PC-9 (cell line): ENCODE measurements around the gene ASIC5. TPM values are rescaled to one million over a fixed set of nuclear protein-coding genes. Genes with fewer than 3 reads are reported as not detected.

ENCODE experiments used
- BruUV-seq: library from RNA; stranded (reverse); fragments of 400-500 nt; replicated peaks from 2 replicates; lab custom pipeline; 2021; lab: Mats Ljungman, UMichigan
- CTCF ChIA-PET: fragments of 300-600 bp; sonication (Branson Sonifier 250); formaldehyde crosslinking; loops from one replicate; lab custom pipeline; 2022; ENCODE audit warnings: antibody characterized with exemption; lab: Charles Lee
- POLR2A ChIA-PET: fragments of 300-600 bp; sonication (Branson Sonifier 250); formaldehyde crosslinking; loops from one replicate; lab custom pipeline; 2022; ENCODE audit warnings: antibody characterized with exemption; ENCODE audit not compliant: unreplicated experiment; lab: Charles Lee
- DNase-seq, 2 experiments: peaks; one replicate each; pipeline versions ENCODE4 v3.0.0 to v3.0.0-alpha.2; 2015 to 2022; ENCODE audit warnings: mixed read lengths in 1 of 2
- H2AFZ ChIP-seq: fragments of 200-600 bp; sonication (generic); 2 replicates; pipeline ENCODE4 v1.8.1; 2017; ENCODE audit warnings: antibody characterized with exemption
- H3F3A ChIP-seq: fragments of 200-600 bp; sonication (generic); 2 replicates; pipeline ENCODE4 v1.8.1; 2017; ENCODE audit warnings: antibody characterized with exemption, mild to moderate bottlenecking, low read depth; ENCODE audit not compliant: insufficient read depth
- H3K27ac ChIP-seq: fragments of 200-600 bp; sonication (generic); 2 replicates; pipeline ENCODE4 v1.6.1; 2016; ENCODE audit warnings: mixed run types
- H3K27me3 ChIP-seq: fragments of 200-600 bp; sonication (generic); 2 replicates; pipeline ENCODE4 v1.6.1; 2016; ENCODE audit warnings: low read depth, mixed run types; ENCODE audit not compliant: insufficient read depth
- H3K36me3 ChIP-seq: fragments of 200-600 bp; sonication (generic); 2 replicates; pipeline ENCODE4 v1.6.1; 2016; ENCODE audit warnings: low read depth, mixed run types
- H3K4me1 ChIP-seq: fragments of 200-600 bp; sonication (generic); replicated peaks from 2 replicates; pipeline ENCODE4 v1.6.1; 2016; ENCODE audit warnings: mixed run types; ENCODE audit not compliant: insufficient read depth
- H3K4me2 ChIP-seq: fragments of 200-600 bp; sonication (generic); 2 replicates; pipeline ENCODE4 v1.6.1; 2017; ENCODE audit warnings: mixed run types
- H3K4me3 ChIP-seq: fragments of 200-600 bp; sonication (generic); 2 replicates; pipeline ENCODE4 v1.6.1; 2016; ENCODE audit warnings: mixed run types
- H3K79me2 ChIP-seq: fragments of 200-600 bp; sonication (generic); 2 replicates; pipeline ENCODE4 v1.6.1; 2017; ENCODE audit warnings: low read depth, mixed run types
- H3K9me2 ChIP-seq: fragments of 200-600 bp; sonication (generic); 2 replicates; pipeline ENCODE4 v1.8.1; 2017; ENCODE audit warnings: mild to moderate bottlenecking; ENCODE audit not compliant: insufficient read depth
- H3K9me3 ChIP-seq: fragments of 200-600 bp; sonication (generic); 2 replicates; pipeline ENCODE4 v1.8.1; 2016; ENCODE audit warnings: low read depth; ENCODE audit not compliant: insufficient read depth
- H4K20me1 ChIP-seq: fragments of 200-600 bp; sonication (generic); 2 replicates; pipeline ENCODE4 v1.8.1; 2017; ENCODE audit not compliant: insufficient read depth
- CTCF ChIP-seq: fragments of 200-600 bp; sonication (generic); conservative IDR thresholded peaks from 2 replicates; pipeline ENCODE4 v1.6.1; 2017; ENCODE audit warnings: mixed run types, antibody characterized with exemption, mild to moderate bottlenecking, moderate library complexity
- EZH2 ChIP-seq: fragments of 200-600 bp; sonication (generic); IDR thresholded peaks from 2 replicates; pipeline ENCODE4 v1.8.0; 2017; ENCODE audit warnings: antibody characterized with exemption, low read depth
- intact Hi-C: fragments of 100-400 bp; cut with micrococcal nuclease; formaldehyde crosslinking; loops from one replicate; pipeline ENCODE4 v1.10.0; 2022; ENCODE audit not compliant: unreplicated experiment
- total RNA-seq: library from RNA; stranded (reverse); gene quantifications from 2 replicates; pipeline ENCODE4 v1.2.3, GENCODE V29; 2021

The ASIC5 gene
- total RNA-seq, 1 experiment from 2014 or later = not detected

- Histone ChIP-seq H3K4me1 (0 out of 2 replicates have a peak, but pooled peaks cover 4% of the 10 kb centered on the region), H3K9me2 (no peaks in the 10 kb centered on the region), H3K9me3 (no peaks in the 10 kb centered on the region), H3K4me2 (no peak overlapping the region), H4K20me1 (no peaks in the 10 kb centered on the region), H2AFZ (no peak overlapping the region), H3K79me2 (no peaks in the 10 kb centered on the region), H3K36me3 (no peaks in the 10 kb centered on the region), H3K27me3 (no peaks in the 10 kb centered on the region), H3K4me3 (no peak overlapping the region), H3F3A (no peaks in the 10 kb centered on the region), H3K27ac (no peak overlapping the region)
- ChIA-PET POLR2A (no interaction called here), CTCF (no interaction called here)
- no peak for TF ChIP-seq EZH2
- TF ChIP-seq CTCF = no peak
- intact Hi-C loops = no loop called here
- peak in 1 of 2 experiments; percentile 49 for DNase-seq
- BruUV-seq = no TSS peak
Observed at GRCh38 chr4:155822572-155822971, 43.5 kb downstream of the ASIC5 start.

GRCh38 chr4:155820887-155821518 lies 45.1 kb downstream of the ASIC5 start:
- no TSS peak for BruUV-seq
- intact Hi-C loops = no loop called here

GRCh38 chr4:155819066-155819465 lies 47.0 kb downstream of the ASIC5 start:
- ChIA-PET POLR2A (no interaction called here), CTCF (no interaction called here)
- no peaks in the 10 kb centered on the region for H3K9me2 ChIP-seq
- no peaks in the 10 kb centered on the region for H3K9me3 ChIP-seq
- H3K27me3 ChIP-seq = no peaks in the 10 kb centered on the region
- no peaks in the 10 kb centered on the region for H4K20me1 ChIP-seq
- H3K4me2 ChIP-seq = no peak overlapping the region
- intact Hi-C loops = no loop called here
- no peaks in the 10 kb centered on the region for H3K36me3 ChIP-seq
- no peak overlapping the region for H3K4me3 ChIP-seq
- no peak for DNase-seq
- no peak overlapping the region for H3K27ac ChIP-seq
- H3F3A ChIP-seq = no peaks in the 10 kb centered on the region
- TF ChIP-seq CTCF = no peak
- no peak for TF ChIP-seq EZH2
- 0 out of 2 replicates have a peak, but pooled peaks cover 4% of the 10 kb centered on the region for H3K4me1 ChIP-seq
- no peak overlapping the region for H2AFZ ChIP-seq
- BruUV-seq = no TSS peak
- H3K79me2 ChIP-seq = no peaks in the 10 kb centered on the region

More at GRCh38 chr4:155820887-155821518, 45.1 kb downstream of the ASIC5 start:
- DNase-seq = no peak
- Histone ChIP-seq H3K4me1 (0 out of 2 replicates have a peak, but pooled peaks cover 4% of the 10 kb centered on the region), H3K79me2 (no peaks in the 10 kb centered on the region), H3K36me3 (no peaks in the 10 kb centered on the region), H3K9me3 (no peaks in the 10 kb centered on the region), H4K20me1 (no peaks in the 10 kb centered on the region), H3K4me2 (no peak overlapping the region), H3K27me3 (no peaks in the 10 kb centered on the region), H3K27ac (no peak overlapping the region), H3F3A (no peaks in the 10 kb centered on the region), H2AFZ (no peak overlapping the region), H3K4me3 (no peak overlapping the region), H3K9me2 (no peaks in the 10 kb centered on the region)
- ChIA-PET POLR2A (no interaction called here), CTCF (no interaction called here)
- no peak for TF ChIP-seq EZH2
- TF ChIP-seq CTCF = no peak
